Vagina (tissue), 2 donors: Measurements from ENCODE around the gene SH3BGR. TPM values are rescaled to one million over a fixed set of nuclear protein-coding genes. Genes with fewer than 3 reads are reported as not detected.

Source experiments
- DNase-seq, 2 donors: peaks; one replicate each; pipeline ENCODE4 v3.0.0-alpha.2; 2017; ENCODE audit errors: extremely low spot score in 2 of 2
- H3K27ac ChIP-seq: fragments of 200-600 bp; sonication (generic); one replicate; pipeline ENCODE4 v1.5.1; 2019
- H3K27me3 ChIP-seq: fragments of 200-600 bp; sonication (generic); one replicate; pipeline ENCODE4 v1.5.1; 2019
- H3K36me3 ChIP-seq, 2 donors: fragments of 200-600 bp; sonication (generic); one replicate each; pipeline ENCODE4 v1.5.1; 2017 to 2019
- H3K4me1 ChIP-seq: fragments of 200-600 bp; sonication (generic); one replicate; pipeline ENCODE4 v1.5.1; 2019
- H3K4me3 ChIP-seq, 2 donors: fragments of 200-600 bp; sonication (generic); 1 replicate in 1 of 2; 2 replicates in 1 of 2; pipeline ENCODE4 v1.5.1; 2016 to 2019
- H3K9me3 ChIP-seq: fragments of 200-600 bp; sonication (generic); one replicate; pipeline ENCODE4 v1.5.1; 2019
- POLR2A ChIP-seq, 2 donors: fragments of 450-650 bp; IDR thresholded peaks; one replicate each; pipeline ENCODE4 v1.6.1; 2017; ENCODE audit warnings: antibody characterized with exemption in 2 of 2, mild to moderate bottlenecking in 2 of 2, moderate library complexity in 2 of 2
- POLR2AphosphoS5 ChIP-seq, 2 donors: sonication (generic); formaldehyde crosslinking; IDR thresholded peaks; one replicate each; pipeline ENCODE4 v1.9.0; 2017; ENCODE audit warnings: antibody characterized with exemption in 2 of 2, mild to moderate bottlenecking in 2 of 2, low read depth in 1 of 2; ENCODE audit not compliant: insufficient read depth in 1 of 2
- intact Hi-C: fragments of 100-400 bp; cut with DNase I; formaldehyde crosslinking; loops from one replicate; pipeline ENCODE4 v1.15.1; 2023
- total RNA-seq: library from RNA; depleted of rRNA; stranded (reverse); fragments of >200 nt; gene quantifications from one replicate; pipeline ENCODE4 v1.2.3, GENCODE V29; 2016
- TF ChIP-seq, protein P1 (sequence below), 3 experiments: fragments of 450-650 bp in 2 of 3; fragments of 200-600 bp in 1 of 3; sonication (generic) in 1 of 3; IDR thresholded peaks; one replicate each; pipeline ENCODE4 v1.5.1; 2017 to 2019; ENCODE audit warnings: antibody characterized with exemption in 3 of 3, mild to moderate bottlenecking in 2 of 3, moderate library complexity in 2 of 3

The SH3BGR gene
- total RNA-seq, 1 donor from 2014 or later, result 1.2 TPM

DNA sequence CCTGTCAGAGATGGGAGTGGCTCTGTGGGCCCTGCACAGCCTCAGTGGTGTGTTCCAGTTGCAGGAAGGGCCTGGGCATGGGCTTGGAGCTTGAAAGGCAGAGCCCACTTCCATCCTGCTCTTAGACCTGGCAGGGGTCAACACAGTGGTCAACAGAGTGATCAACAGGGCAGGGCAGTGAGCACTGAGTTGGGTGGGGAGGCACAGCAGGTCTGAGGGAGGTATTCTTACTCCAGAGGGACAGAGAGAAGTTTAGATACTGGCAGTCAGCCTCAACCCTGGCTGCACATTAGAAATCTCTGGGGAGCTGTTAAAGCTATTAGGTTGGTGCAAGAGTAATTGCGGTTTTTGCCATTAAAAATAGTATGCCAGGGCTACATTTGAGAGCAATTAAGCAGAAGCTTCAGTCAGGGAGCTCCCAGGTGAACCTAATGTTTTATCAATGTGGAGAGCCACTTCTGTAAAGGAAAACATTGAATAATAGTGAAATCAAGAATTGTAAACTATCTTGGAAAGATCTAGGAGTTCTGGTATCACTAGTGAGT lies 37.7 kb downstream of the SH3BGR start:
- H3K36me3 ChIP-seq, result no peaks in the 10 kb centered on the region
- no peaks in the 10 kb centered on the region for H3K4me1 ChIP-seq
- TF ChIP-seq POLR2A (IDR thresholded peaks at IDR 0.05) (no peak), POLR2AphosphoS5 (IDR thresholded peaks at IDR 0.05; ENCODE audit: insufficient read depth in 1 of 2, low read depth in 1 of 2) (no peak)
- TF ChIP-seq, protein P1, sequence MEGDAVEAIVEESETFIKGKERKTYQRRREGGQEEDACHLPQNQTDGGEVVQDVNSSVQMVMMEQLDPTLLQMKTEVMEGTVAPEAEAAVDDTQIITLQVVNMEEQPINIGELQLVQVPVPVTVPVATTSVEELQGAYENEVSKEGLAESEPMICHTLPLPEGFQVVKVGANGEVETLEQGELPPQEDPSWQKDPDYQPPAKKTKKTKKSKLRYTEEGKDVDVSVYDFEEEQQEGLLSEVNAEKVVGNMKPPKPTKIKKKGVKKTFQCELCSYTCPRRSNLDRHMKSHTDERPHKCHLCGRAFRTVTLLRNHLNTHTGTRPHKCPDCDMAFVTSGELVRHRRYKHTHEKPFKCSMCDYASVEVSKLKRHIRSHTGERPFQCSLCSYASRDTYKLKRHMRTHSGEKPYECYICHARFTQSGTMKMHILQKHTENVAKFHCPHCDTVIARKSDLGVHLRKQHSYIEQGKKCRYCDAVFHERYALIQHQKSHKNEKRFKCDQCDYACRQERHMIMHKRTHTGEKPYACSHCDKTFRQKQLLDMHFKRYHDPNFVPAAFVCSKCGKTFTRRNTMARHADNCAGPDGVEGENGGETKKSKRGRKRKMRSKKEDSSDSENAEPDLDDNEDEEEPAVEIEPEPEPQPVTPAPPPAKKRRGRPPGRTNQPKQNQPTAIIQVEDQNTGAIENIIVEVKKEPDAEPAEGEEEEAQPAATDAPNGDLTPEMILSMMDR (IDR thresholded peaks at IDR 0.05), result no peak
- H3K4me3 ChIP-seq, result no peak overlapping the region
- no peak overlapping the region for H3K27ac ChIP-seq
- DNase-seq, result no peak
- intact Hi-C loops, result no loop called here
- H3K9me3 ChIP-seq, result no peaks in the 10 kb centered on the region
- no peaks in the 10 kb centered on the region for H3K27me3 ChIP-seq

DNA sequence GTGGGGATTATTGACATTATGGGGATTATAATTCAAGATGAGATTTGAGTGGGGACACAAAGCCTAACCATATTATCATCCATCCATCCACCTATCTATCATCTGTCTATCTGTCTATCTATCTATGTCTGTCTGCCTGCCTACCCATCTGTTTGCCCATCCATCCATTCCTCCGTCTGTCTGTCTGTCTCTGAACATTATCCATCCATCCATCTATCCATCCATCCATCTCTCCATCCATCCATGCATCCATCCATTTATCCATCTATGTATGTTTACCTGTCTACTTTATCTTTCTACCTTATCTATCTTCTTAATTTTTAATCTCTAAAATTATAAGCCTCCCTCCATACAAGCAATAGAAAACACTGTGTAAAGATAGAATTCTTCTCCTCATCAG lies 47.4 kb downstream of the SH3BGR start:
- intact Hi-C loops, result no loop called here
- Histone ChIP-seq H3K36me3 (no peaks in the 10 kb centered on the region), H3K4me3 (no peak overlapping the region), H3K4me1 (no peaks in the 10 kb centered on the region), H3K27ac (no peak overlapping the region), H3K9me3 (no peaks in the 10 kb centered on the region), H3K27me3 (no peaks in the 10 kb centered on the region)
- TF ChIP-seq POLR2AphosphoS5 (IDR thresholded peaks at IDR 0.05; ENCODE audit: insufficient read depth in 1 of 2, low read depth in 1 of 2), result no peak
- TF ChIP-seq, protein P1 (IDR thresholded peaks at IDR 0.05), result no peak
- no peak for TF ChIP-seq POLR2A (IDR thresholded peaks at IDR 0.05)
- DNase-seq, result no peak

DNA sequence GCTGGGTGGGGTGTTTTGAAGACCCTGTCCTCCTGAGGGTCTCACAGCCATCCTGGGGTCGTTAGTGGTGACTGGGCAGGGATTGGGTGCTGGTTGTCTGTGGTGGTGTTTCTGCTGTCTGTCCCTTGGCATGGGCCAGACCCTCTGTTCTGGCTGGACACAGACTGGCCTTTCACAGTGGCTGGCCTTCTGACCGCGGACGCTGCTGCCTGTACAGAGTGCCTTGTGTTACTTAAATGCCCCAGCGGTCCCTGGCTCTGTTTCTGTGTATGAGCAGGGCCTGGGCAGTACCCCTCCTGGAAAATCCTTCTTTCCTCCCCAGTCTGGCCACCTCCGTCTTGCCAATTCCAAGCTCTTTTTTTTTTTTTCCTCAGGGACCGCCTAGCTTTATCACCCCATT lies 50.9 kb downstream of the SH3BGR start:
- Histone ChIP-seq H3K27me3 (no peaks in the 10 kb centered on the region), H3K4me1 (no peaks in the 10 kb centered on the region), H3K9me3 (no peaks in the 10 kb centered on the region), H3K4me3 (no peak overlapping the region), H3K27ac (no peak overlapping the region), H3K36me3 (no peaks in the 10 kb centered on the region)
- no peak for DNase-seq
- intact Hi-C loops, result no loop called here
- TF ChIP-seq, protein P1 (IDR thresholded peaks at IDR 0.05), result no peak
- TF ChIP-seq POLR2AphosphoS5 (IDR thresholded peaks at IDR 0.05; ENCODE audit: insufficient read depth in 1 of 2, low read depth in 1 of 2) (no peak), POLR2A (IDR thresholded peaks at IDR 0.05) (no peak)

DNA sequence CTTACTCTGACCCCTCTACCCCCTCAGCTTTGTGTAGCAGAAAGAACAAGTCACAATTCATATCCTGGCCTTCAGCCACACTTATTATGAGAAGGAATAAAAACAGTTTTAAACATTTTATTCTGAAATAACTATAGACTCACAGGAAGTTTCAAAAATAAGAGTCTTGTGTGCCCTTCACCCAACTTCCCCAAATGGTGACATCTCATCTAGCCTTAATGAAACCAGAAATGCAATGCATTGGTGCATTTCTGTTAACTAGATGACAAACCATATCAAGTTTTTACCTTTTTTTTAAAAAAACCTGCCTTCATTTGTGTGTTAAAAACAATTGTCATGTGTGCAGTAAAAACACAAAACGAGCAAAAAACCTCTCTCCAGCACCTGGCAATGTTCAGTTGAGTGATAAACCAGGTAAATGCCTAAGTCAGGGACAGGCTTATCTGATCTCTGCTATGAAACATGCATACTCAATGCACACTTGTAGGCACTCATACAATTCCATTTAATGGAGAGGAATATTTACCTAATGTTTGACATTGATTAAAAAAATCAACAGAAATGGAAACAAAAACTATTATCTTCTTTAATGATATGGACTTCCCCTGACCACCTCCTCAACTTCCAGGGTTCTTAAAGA lies 51.5 kb downstream of the SH3BGR start:
- TF ChIP-seq, protein P1 (IDR thresholded peaks at IDR 0.05), result no peak
- TF ChIP-seq POLR2A (IDR thresholded peaks at IDR 0.05) (no peak), POLR2AphosphoS5 (IDR thresholded peaks at IDR 0.05; ENCODE audit: insufficient read depth in 1 of 2, low read depth in 1 of 2) (no peak)
- H3K36me3 ChIP-seq, result no peaks in the 10 kb centered on the region
- intact Hi-C loops, result no loop called here
- no peak overlapping the region for H3K4me3 ChIP-seq
- H3K4me1 ChIP-seq, result no peaks in the 10 kb centered on the region
- H3K27me3 ChIP-seq, result no peaks in the 10 kb centered on the region
- H3K9me3 ChIP-seq, result no peaks in the 10 kb centered on the region
- no peak overlapping the region for H3K27ac ChIP-seq
- DNase-seq, result no peak

DNA sequence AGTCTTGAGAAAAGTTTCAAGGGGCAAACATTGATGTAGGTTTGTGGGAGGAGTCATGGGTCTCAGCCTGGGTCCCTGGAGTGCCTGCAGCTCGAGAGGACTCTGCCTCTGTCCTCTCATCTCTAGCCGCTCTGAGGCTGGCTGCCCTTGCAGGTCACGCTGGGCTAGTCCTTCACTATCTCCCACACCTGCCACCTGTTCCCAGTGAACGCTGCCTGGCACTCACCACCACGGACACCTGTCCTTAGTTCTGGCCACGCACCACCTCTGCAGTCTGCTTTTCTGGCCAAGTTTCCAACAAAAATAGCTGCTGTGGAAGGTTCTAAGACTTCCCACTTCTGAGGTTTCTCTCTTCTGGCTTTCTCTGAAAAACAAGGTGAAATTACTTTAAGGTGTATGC lies 52.5 kb downstream of the SH3BGR start:
- no peak for TF ChIP-seq POLR2A (IDR thresholded peaks at IDR 0.05)
- TF ChIP-seq, protein P1 (IDR thresholded peaks at IDR 0.05), result no peak
- no peak for TF ChIP-seq POLR2AphosphoS5 (IDR thresholded peaks at IDR 0.05; ENCODE audit: insufficient read depth in 1 of 2, low read depth in 1 of 2)
- no peaks in the 10 kb centered on the region for H3K4me1 ChIP-seq
- H3K4me3 ChIP-seq, result no peak overlapping the region
- no peak overlapping the region for H3K27ac ChIP-seq
- DNase-seq, result no peak
- no peaks in the 10 kb centered on the region for H3K9me3 ChIP-seq
- no peaks in the 10 kb centered on the region for H3K27me3 ChIP-seq
- intact Hi-C loops, result no loop called here
- no peaks in the 10 kb centered on the region for H3K36me3 ChIP-seq
